ENCODE measurements around the gene VCAN.

The VCAN gene

DNA sequence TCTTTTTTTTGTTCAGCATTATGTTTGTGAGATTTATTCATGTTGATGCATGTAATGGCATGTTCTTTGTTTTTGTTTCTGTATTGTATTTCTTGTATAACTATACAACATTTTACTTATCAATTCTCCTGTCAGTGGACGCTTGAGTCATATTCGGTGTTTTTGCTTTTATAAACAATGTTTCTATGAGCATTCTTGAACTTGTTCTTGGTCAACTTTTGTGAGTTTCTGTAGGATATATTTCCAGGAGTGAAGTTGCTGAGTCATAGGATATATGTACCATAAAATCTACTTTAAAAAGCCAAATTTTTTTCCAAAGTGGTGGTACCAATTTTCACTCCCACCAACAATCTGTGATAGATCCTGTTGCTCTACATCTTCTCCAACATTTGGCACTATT, 104.8 kb downstream of the VCAN start:
- no peak for DNase-seq

DNA sequence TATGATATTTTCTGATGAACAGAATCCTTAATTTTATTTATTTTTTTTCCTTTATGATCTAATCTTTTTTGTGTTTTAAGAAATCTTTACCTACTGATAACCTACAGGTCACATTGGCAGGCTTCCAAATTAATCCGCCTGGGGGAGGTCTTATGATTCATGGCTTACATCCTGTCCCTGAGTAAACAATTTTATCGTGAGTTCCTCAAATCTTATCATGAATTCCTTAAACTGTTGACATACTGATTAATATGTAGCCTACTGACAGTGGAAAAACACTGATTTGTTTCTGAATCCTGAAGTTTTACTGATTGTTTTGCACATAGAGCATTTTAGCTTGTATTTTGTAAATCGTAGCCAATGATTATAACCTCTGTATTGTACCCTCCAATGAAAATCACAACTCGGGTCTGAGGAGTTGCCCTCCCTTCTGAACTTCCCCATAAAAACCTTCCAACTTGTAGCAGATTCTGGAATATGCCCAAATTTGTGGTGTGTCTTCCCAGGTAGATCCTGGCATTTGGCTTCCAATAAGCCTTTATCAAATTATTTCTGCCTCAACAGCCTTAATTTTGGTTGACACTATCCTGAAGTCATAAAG, 105.6 kb downstream of the VCAN start:
- no peak for DNase-seq

GRCh38 chr5:83583859-83584258, 112.3 kb downstream of the VCAN start:
- DNase-seq = no peak

GRCh38 chr5:83586874-83587776, 115.6 kb downstream of the VCAN start:
- no peak for DNase-seq

DNA sequence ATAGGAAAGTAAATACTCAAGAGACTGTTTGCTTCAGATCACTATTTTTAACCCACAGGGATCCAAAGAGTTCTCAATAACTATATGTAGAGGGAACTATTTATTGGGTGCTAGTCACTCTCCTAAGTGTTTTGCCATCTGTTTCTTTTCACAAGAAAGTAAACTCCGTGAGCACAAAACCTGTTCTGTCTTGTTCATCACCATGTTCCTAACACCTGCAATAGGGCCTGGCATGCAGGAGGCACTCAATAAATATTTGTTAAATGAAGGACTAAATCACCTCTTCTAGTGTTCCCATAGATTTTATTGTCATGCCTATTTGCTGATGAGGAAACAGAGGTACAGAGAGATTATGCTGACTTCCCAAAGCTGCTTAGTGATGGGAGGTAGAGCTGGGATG, 118.2 kb downstream of the VCAN start:
- DNase-seq = no peak

- no peak for DNase-seq
Measured at GRCh38 chr5:83590966-83591365, 119.4 kb downstream of the VCAN start.

- DNase-seq = no peak
Measured at GRCh38 chr5:83595217-83595616, 123.7 kb downstream of the VCAN start.

GRCh38 chr5:83608122-83608521, 136.6 kb downstream of the VCAN start:
- DNase-seq = peak; percentile 86

DNA sequence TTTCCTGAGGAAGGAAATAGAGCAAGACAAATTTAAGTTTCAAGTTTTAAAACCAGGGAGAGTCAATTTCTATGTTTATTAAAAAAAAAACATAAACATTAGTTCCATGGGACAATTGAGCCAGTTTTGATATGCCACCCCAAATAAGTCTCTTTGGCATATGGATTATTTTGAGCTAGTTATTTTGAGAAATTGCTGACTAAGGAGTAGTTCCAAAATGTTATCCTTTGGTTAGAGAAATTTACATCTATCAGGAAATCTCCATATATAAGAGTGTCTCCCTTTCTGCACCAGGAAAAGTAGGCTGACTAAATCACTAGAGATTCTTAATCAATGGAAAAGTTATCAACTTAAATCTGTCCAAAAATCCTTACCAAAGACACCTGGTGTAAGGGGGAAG, 143.3 kb downstream of the VCAN start:
- no peak for DNase-seq

GRCh38 chr5:83628360-83628759, 156.8 kb downstream of the VCAN start:
- DNase-seq = no peak
